NCI-H2081 (cell line): ENCODE measurements around the gene PRKAR2A.
A peak's percentile ranks its signal among the peaks of the same experiment; 100 is the strongest.
"Not testable (repeated sequence)": the region's sequence is repeated elsewhere in the genome, so short reads cannot be mapped to it uniquely, and the experiment has no call there.

Source experiments
- DNase-seq, 2 experiments: peaks; one replicate each; lab custom pipeline; 2025; lab: John Stamatoyannopoulos, UW

PRKAR2A gene

DNA sequence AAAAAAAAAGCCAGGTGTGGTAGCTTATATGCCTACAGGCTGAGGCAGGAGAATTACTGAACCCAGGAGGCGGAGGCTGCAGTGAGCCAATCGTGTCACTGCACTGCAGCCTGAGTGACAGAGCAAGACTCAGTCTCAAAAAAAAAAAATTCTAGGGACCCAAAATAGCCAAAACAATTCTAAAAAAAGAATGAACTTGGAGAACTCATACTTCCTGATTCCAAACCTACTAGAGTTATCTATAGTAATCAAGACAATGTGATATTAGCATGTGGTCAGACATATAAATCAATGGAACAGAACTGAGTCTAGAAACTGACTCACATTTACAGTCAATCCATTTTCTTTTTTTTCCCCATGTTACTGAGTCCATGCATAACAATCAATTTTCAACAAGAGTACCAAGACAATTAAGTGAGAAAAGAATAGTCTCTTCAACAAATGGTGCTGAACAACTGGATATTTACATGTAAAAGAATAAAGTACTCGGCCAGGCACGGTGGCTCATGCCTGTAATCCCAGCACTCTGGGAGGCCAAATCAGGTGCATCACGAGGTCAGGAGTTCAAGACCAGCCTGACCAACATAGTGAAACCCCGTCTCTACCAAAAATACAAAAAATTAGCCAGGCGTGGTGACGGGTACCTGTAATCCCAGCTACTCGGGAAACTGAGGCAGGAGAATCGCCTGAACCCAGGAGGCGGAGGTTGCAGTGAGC lies 11.9 kb downstream of the PRKAR2A start:
- no peak for DNase-seq

DNA sequence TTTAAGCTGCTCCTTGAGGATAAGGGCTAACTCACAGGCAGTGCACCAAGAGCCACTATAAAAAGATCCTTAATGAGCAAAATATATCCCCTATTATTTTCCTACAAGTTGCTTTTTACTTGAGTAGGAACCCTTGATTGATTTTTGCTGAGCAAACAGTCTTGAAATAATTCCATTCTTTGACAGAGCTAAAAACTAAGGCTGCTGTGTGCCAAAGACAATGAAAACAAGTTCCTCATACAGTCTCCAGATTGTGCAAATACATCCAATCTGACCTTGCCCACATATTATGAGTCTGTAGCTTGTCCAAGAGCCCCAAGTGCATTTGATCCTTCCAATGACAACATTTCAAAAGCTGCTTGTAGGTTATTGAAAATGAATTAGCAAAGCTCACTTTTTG lies 15.0 kb downstream of the PRKAR2A start:
- DNase-seq, result no peak

DNA sequence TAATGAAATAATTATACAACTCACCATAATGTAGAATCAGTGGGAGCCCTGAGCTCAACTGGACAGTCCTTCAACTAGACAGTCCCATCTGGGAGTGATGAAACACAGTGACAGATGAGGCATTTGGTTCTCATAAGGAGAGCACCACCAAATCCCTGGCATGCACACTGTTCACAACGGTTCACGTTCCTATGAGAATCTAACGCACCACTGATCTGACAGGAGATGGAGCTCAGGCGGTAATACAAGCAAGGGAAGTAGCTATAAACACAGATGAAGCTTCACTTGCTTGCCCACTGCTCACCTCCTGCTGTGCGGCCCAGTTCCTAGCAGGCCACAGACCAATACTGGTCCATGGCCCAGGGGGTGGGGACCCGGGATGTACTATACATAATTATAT lies 17.0 kb downstream of the PRKAR2A start:
- DNase-seq, result no peak

DNA sequence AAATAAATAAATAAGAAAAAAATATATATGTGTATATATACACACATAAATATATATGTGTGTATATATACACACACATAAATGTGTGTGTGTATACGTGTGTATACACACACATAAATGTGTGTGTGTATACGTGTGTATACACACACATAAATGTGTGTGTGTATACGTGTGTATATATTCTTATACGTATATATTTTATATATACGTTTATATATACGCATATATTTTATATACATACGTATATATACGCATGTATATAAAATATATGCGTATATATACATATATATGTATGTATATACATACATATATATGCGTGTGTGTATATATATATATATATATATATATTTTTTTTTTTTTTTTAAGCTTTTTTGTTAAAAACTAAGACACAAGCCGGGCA lies 18.1 kb downstream of the PRKAR2A start:
- DNase-seq, result not testable (repeated sequence)

DNA sequence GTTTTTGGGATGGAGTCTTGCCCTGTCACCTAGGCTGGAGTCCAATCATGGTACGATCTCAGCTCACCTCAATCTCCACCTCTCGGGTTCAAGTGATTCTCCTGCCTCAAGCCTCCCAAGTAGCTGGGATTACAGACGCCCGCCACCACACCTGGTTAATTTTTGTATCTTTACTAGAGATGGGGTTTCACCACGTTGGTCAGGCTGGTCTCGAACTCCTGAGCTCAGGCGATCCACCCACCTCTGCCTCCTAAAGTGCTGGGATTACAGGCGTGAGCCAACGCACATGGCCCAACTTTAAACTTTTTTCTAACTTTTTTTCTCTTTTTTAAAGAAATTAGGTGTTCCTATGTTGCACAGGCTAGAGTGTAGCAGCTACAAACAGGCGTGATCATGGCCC lies 19.8 kb downstream of the PRKAR2A start:
- not testable (repeated sequence) for DNase-seq

DNA sequence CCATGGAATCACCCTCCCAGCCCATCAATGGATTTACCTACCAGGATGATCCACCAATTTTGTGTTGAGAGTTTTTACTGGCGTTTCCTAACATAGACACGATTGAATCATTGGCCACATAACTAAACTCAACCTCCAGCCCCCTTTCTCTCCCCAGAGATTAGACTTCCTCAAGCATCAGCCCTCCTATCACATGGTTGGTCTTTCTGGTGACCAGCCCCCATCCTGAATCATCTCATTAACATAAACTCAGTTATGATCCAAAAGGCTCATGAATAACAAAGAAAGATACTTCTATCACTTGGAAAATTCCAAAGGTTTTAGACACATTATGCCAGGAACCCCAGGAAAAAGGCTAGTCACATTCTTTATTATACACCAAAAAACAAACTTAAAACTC lies 21.2 kb downstream of the PRKAR2A start:
- no peak for DNase-seq

DNA sequence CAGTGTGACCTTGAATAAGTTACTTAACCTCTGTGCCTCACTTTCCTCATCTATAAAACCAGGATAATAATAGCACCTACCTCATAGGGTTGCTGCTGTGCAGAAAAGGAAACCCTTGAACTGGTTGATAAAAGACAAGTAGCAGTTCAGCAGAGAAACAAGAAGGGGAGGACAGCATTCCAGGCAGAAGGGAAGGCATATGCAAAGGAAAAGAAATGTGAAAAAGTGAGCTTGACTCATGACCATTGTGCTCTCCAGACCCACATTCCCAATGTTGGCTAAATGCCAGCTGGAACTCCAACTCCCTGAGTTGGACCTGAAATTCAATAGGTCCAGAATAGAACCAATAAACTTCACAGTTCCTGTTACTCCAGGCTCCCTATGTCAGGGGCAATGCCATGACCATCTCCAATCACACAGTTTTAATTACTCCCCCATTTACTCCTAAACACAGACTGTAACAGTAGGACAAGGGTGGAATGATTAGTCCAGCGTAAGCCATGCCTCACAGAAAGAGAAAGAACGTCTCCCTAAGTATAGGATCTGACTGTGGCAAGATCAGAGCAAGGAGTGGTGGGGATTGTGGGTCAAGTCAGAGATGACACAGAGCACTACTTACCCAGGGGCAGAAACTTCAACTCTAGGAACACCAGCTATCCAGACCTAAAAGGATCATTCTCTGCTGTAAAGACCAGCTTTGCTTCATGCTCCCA lies 26.9 kb downstream of the PRKAR2A start:
- DNase-seq, result no peak

DNA sequence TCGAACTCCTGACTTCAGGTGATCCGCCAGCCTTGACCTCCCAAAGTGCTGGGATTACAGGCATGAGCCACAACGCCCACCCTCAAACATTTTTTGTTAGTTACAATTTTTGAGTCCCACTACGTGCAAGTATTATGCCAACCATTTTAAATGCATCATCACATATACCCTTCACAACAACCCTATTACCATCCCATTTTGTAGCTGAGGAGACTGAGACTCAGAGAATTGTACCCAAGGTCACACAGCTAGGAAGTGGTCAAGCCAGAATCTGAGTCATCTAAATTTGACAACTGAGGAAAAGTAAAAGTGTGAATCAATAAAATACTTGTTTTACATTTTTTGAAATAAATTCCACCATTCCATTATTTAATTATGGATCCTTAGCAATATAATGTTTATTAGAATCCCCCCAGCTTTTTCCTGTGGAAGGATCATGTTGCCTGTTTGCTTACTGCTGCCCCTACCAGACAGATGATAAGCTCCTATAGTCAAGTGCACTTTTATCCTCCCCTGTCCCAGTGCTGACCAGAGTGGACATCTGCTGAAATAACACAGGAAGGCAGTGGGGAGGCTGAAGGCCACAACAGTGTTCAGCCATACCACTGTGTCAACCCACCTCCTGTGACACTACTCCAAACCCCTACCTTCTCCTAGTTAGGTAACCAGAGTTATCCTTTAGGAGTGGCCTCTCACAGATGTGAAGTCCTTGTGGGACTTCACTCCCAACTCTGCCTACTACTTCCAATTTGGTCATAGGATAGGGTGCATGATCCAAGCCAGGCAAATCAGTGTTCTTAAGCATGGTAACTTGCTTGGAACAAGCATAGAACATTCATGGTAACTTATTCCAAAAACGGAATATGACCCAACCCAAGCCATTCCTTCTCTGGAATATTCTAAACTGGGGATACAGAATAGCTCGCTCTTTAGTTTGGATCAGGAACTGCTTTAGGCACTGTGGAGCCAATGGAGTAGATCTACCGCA lies 28.1 kb downstream of the PRKAR2A start:
- DNase-seq, result no peak

DNA sequence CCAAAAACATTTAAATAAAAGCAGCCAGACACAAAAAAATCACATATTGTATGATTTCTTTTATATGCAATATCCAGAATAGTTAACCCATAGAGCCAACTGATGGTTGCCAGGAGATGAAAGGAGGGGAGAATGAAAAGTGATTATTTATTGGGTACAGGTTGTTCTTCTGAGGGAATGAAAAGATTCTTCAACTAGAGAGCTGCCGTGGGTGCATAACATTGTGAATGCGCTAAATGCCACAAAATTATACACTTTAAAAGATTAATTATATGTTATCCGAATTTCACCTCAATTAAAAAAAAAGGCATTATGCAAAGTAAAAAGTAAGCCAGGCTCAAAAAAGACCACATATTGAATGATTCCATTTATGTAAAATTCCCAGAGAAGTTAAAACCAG lies 36.1 kb downstream of the PRKAR2A start:
- DNase-seq, result no peak

DNA sequence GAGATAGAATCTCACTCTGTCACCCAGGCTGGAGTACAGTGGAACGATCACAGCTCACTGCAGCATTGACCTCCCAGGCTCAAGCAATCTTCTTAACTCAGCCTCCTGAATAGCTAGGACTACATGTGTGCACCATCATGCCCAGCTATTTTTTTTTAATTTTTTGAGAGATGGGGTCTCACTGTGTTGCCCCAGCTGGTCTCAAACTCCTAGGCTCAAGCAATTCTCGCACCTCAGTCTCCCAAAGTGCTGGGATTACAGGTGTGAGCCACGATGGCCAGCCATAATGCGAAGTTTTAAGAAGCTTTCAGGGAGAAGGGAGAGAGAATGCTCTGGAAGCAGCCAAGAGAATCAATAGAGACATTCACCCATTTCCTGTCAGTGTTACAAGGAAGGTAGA lies 42.7 kb downstream of the PRKAR2A start:
- DNase-seq, result no peak

DNA sequence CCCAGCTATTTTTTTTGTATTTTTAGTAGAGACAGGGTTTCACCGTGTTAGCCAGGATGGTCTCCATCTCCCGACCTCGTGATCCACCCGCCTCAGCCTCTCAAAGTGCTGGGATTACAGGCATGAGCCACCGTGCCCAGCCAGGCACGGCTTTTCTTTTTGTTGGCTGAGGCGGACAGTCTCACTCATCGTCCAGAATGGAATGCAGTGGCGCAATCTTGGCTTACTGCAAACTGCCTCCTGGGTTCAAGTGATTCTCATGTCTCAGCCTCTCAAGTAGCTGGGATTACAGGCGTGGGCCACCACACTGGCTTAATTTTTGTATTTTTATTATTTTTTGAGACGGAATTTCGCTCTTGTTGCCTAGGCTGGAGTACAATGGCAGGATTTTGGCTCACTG lies 46.8 kb downstream of the PRKAR2A start:
- DNase-seq, result not testable (repeated sequence)

DNA sequence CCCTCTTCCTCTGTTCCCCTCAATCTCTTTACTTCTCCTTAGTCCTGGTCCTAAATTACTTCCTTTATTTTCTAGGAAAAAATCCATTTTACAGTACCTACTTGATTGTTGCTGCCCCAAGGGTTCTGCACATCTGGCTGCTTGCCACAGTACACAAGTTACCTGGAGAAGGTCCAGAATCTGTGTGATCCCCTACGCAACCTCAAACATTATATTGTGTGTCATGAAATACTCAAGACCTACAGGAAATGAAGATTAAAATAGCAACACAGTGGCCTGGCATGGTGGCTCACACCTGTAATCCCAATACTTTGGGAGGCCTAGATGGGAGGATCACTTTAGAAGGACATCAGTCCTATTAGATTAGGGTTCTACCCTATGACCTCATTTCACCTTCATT lies 48.7 kb downstream of the PRKAR2A start:
- peak; percentile 60 to 78 for DNase-seq

DNA sequence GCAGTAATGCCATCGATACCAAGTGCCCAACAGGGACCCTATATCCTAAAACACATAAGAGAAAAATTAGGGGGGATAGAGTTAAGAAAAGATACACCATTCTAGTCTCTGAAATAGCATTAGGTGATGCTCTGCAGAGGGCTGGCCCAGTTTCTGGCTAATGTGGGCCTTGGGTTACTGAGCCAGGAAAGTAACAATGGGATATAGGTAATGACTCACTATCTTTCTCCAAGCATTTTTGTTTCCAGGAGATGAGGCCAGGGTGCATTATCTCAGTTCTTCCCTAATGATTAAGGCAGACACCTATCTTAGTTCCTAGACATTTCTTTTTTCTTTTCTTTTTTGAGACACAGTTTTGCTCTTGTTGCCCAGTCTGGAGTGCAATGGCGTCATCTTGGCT lies 50.0 kb downstream of the PRKAR2A start:
- DNase-seq, result no peak

DNA sequence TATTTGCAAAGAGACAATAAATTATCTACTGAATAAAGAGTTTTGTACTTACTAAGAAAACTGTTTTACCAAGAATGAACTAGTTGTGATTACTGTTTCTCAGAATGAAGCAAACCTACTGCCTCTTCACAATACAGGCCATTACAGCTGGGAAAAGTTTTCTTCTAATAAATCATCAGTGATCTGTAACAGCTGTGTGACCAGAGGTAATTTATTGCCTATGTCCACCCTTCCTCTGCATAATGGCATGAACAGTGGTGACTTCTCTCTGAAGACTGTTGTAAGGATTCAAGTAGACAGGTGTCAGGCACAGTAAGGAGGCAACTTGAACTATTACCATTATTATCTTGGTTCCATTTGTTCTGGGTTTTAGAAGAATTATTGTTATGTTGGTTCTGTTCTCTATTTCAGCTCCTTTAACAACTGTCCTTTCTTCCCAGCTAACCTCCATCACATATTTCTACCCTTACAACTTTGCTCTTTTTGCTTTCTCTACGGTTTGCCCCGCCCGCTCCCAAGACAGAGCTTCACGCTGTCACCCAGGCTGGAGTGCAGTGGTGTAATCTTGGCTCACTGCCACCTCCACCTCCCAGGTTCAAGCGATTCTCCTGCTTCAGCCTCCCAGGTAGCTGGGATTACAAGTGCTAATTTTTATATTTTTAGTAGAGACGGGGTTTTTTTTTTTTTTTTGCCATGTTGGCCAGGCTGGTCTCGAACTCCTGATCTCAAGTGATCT lies 51.5 kb downstream of the PRKAR2A start:
- no peak for DNase-seq

DNA sequence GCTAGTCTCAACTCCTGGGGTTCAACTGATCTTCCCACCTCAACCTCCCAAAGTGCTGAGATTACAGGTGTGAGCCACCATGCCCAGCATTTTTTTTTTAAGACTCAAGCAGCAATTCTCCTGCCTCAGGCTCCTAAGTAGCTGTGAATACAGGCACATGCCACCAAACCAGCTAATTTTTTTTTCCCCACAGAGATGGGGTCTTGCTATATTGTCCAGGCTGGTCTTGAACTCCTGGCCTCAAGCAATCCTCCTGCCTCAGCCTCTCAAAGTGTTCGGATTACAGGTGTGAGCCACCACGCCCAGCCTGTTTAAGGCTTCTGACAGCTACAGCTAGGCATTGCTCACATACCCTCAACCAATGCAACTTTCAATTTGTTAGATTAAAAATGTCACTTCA lies 54.2 kb downstream of the PRKAR2A start:
- not testable (repeated sequence) for DNase-seq

DNA sequence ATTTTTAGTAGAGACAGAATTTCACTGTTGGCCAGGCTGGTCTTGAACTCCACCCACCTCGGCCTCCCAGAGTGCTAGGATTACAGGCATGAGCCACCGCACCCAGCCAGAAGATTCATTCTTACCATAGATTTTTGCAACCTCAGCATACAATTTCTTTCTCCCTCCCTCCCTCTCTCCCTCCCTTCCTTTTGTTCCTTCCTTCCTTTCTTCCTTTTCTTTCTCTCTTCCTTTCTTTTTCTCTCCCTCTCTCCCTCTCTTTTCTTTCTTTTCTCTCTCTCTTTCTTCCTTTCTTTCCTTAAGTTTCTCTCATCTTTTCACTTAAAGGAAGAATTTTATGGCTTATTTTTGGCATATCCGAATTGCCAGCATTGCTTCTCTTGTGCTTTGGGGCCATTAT lies 58.0 kb downstream of the PRKAR2A start:
- DNase-seq, result no peak

DNA sequence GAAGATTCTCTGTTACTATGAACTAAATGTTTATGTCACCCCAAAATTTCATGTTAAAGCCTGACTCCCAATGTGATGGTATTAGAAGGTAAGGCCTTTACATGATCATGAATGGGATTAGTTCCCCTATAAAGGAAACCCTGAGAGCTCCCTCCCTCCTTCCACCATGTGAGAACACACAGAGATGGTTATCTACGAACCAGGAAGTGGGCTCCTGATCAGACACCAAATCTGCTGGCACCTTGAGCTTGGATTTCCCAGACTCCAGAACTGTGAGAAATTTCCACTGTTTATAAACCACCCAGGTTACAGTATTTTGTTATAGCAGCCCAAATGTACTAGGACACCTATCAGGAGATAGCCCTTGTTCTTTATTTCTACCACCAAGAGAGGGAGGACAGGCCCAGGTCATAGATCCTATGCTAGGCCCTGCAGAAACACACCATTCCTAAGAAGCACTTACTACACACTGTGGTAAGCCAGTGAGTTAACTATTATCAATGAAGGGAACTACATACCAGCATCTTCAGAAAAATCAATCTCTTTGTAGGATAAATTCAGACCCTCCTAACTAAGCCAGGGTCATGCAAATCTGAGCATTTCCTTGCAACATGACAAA lies 59.0 kb downstream of the PRKAR2A start:
- DNase-seq, result no peak

DNA sequence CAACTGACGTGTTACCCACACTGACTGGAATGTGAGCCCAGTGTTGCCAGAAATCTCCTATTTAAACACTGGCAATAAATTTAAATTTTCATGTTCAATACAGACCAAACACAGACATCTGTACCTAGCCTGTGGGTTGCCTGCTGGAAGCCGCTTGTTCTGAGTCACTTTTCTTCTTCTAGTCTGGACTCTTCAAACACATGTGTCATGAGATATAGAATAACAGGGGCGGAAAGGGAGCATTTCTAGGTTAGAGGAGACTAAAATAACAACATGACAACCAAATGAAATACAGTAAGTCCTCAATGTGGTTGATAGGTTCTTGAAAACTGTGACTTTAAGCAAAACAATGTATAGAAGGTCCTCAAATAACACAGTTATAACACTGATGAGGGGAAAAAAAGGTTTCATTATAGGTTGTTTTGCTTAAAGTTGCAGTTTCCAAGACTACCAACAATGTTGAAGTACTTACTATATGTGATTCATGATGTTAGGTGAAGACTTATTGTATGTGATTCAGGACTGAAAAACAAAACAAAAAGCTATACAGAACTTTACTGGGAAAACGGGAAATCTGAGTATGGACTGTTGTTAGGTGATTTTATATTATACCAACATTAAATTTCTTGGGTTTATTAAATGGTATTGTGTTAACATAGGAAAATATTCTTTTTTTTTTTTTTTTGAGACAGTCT lies 63.1 kb downstream of the PRKAR2A start:
- peak in 1 of 2 experiments; percentile 10 for DNase-seq

DNA sequence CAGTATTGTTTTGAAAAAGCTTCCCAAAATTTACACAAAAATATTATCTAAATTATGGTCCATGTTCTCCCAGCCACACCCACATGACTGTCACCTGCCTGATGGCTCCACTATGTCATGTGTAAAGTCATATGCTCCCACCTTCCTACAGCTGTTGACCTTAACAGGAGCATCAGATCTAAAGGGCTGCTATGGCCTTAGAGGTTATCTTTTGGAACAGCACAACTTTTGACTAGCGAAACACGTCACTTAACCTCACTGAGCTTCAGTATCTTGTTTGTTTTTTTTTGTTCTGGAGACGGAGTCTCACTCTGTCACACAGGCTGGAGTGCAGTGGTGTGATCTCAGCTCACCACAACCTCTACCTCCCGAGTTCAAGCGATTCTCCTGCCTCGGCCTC lies 64.4 kb downstream of the PRKAR2A start:
- no peak for DNase-seq

DNA sequence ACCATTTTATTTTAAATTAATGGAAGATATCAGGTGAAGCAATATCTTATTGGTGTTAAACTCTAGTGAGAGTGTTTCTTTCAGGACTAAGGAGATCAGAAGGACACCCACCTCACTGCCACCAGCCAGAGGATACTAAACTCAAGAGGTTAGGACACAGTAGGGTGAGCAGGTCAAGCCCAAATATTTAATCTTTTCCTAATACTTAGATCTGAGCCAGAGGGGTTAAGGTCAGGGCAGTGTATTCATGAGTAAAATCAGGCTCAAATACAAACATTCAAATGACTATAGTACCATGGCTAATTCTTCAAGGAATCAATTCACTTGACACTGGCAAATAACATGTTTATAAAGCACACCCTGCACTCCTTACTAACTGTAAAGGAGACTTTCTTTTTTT lies 65.6 kb downstream of the PRKAR2A start:
- DNase-seq, result no peak

DNA sequence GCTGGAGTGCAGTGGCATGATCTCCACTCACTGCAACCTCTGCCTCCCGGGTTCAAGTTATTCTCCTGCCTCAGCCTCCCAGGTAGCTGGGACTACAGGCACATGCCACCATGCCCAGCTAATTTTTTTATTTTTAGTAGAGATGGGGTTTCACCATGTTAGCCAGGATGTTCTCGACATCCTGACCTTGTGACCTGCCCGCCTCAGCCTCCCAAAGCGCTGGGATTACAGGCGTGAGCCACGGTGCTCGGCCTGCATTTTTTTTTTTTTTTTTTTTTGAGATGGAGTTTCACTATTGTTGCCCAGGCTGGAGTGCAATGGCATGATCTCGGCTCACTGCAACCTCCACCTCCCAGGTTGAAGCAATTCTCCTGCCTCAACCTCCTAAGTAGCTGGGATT lies 69.1 kb downstream of the PRKAR2A start:
- DNase-seq, result not testable (repeated sequence)
